ENCODE measurements around the gene SUGCT.
"Not testable (repeated sequence)": the region's sequence is repeated elsewhere in the genome, so short reads cannot be mapped to it uniquely, and the experiment has no call there.

SUGCT gene

DNA sequence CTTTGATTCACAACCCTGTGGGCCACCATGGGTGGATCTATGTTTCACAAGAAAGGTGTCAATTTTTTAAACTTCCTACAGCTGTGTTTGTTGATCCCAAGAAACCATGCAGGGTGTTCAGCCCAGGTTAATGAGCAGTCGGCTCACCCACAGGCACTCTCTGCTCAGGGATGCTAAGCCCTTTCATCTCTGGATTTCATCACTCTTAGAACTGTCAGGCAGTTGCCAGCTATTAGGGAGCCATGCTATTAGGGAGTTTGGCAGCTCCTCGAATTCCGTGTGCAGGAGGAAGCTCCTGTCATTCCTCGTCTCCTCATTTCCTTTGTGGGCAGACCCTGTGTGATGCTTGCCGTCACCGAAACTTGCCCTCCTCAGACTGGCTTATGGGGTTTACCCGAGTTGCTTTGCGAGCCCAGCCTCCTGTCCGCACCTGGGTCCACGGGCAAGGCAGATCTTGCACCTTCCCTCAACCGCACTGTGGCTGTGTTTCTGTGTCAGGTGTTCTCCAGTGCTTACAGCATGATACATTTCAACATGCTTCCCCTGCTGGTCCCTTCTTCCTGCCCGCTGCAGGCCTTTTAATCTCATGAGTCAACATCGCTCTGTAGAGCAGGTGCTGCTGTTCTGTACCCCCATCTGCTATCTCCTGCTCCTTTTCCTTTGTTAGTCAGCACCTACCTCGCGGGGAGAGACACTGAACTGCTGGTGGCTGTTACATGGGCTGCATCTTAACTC is 509.8 kb downstream of the SUGCT start:
- DNase-seq (ENCODE audit: low read depth), result no peak
- TF ChIP-seq, protein P1, sequence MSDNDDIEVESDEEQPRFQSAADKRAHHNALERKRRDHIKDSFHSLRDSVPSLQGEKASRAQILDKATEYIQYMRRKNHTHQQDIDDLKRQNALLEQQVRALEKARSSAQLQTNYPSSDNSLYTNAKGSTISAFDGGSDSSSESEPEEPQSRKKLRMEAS (IDR thresholded peaks at IDR 0.05; ENCODE audit: low read depth, low read length), result no peak
- TF ChIP-seq POLR2A (IDR thresholded peaks at IDR 0.05; ENCODE audit: extremely low read depth, insufficient read length), result no peak
- no peak for TF ChIP-seq MYC (IDR thresholded peaks at IDR 0.05; ENCODE audit: low read depth, low read length)
- TF ChIP-seq, protein P2, sequence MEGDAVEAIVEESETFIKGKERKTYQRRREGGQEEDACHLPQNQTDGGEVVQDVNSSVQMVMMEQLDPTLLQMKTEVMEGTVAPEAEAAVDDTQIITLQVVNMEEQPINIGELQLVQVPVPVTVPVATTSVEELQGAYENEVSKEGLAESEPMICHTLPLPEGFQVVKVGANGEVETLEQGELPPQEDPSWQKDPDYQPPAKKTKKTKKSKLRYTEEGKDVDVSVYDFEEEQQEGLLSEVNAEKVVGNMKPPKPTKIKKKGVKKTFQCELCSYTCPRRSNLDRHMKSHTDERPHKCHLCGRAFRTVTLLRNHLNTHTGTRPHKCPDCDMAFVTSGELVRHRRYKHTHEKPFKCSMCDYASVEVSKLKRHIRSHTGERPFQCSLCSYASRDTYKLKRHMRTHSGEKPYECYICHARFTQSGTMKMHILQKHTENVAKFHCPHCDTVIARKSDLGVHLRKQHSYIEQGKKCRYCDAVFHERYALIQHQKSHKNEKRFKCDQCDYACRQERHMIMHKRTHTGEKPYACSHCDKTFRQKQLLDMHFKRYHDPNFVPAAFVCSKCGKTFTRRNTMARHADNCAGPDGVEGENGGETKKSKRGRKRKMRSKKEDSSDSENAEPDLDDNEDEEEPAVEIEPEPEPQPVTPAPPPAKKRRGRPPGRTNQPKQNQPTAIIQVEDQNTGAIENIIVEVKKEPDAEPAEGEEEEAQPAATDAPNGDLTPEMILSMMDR (IDR thresholded peaks at IDR 0.05; ENCODE audit: low read depth, low read length), result no peak
- no peak overlapping the region for H3K4me3 ChIP-seq (ENCODE audit: low read depth, low read length)

DNA sequence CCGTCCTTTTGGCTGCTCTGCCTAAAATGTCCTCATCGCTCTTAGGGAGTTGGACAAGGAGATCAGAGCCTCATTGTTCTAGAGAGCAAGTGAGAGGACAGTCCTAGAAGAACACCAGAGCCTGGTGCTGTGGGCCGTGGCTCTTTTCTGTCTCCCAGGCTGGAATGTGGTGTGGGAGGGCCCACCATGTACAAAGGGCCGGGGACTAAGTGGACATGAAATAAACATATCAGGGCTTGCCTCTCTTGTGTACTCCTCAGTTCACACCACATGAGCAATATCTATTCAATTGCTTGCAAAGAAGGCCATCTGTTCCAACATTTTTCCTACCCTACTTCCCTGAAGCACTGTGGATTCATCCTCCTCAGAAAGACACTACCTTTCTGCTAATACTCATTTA is 510.4 kb downstream of the SUGCT start:
- no peak for DNase-seq (ENCODE audit: low read depth)
- no peak overlapping the region for H3K4me3 ChIP-seq (ENCODE audit: low read depth, low read length)
- TF ChIP-seq, protein P1 (IDR thresholded peaks at IDR 0.05; ENCODE audit: low read depth, low read length), result no peak
- TF ChIP-seq MYC (IDR thresholded peaks at IDR 0.05; ENCODE audit: low read depth, low read length) (no peak), POLR2A (IDR thresholded peaks at IDR 0.05; ENCODE audit: extremely low read depth, insufficient read length) (no peak)
- TF ChIP-seq, protein P2 (IDR thresholded peaks at IDR 0.05; ENCODE audit: low read depth, low read length), result no peak

DNA sequence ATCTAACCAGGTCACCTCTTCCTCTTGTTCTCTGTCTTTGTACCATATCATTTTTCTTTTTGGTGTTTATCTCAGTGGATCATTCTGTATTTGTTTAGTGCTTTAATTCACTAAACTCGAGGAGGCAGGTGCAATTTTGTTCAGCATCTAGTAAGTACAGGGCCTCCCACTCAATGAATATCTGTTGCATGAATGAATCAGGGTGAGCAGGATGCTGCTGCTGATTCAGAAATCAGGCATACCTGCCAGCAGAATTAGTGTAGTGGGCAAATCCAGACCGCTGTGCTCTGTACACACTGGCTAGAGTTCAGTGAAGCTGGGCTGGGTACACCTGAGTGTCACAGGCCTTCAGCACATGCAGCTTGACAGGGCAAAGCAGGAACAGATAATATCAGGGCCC is 511.9 kb downstream of the SUGCT start:
- DNase-seq (ENCODE audit: low read depth), result no peak
- H3K4me3 ChIP-seq (ENCODE audit: low read depth, low read length), result no peak overlapping the region
- TF ChIP-seq POLR2A (IDR thresholded peaks at IDR 0.05; ENCODE audit: extremely low read depth, insufficient read length) (no peak), MYC (IDR thresholded peaks at IDR 0.05; ENCODE audit: low read depth, low read length) (no peak)

DNA sequence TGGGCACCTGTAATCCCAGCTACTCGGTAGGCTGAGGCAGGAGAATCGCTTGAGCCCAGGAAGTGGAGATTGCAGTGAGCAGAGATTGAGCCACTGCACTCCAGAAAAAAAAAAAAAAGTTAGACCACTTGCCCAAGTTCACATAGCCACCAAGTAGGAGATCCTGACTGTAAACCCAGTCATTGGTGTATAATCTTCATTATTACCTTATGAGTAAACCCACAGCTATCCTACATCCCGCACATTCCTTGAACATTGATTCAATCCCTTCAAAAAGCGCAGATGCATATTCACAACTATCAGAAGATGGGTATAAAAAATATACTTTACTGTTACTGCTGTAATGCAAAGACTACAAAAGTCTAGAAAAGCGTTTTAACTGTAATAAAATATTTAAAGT is 512.9 kb downstream of the SUGCT start:
- TF ChIP-seq, protein P2 (IDR thresholded peaks at IDR 0.05; ENCODE audit: low read depth, low read length), result no peak
- TF ChIP-seq MYC (IDR thresholded peaks at IDR 0.05; ENCODE audit: low read depth, low read length) (no peak), POLR2A (IDR thresholded peaks at IDR 0.05; ENCODE audit: extremely low read depth, insufficient read length) (no peak)
- TF ChIP-seq, protein P1 (IDR thresholded peaks at IDR 0.05; ENCODE audit: low read depth, low read length), result no peak
- no peak for DNase-seq (ENCODE audit: low read depth)
- H3K4me3 ChIP-seq (ENCODE audit: low read depth, low read length), result no peak overlapping the region

DNA sequence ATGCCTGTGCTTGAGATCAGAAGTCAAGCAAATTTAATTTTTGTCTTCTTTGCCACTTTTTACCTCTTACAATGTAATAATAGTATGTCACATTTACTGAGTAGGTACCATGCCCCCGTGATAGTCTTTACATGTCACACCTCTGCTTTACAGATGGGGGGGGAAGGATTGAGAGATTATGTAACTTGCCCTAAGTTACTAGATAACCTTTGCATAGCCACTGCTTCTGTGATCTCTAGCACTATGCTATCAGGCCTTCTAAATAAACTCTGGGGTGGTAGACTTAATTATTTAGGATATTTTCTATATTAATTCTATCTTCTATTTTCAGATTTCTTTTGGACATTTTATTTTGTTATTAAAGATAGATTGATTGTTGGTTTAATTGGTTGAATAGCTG is 514.4 kb downstream of the SUGCT start:
- TF ChIP-seq, protein P2 (IDR thresholded peaks at IDR 0.05; ENCODE audit: low read depth, low read length), result no peak
- TF ChIP-seq MYC (IDR thresholded peaks at IDR 0.05; ENCODE audit: low read depth, low read length), result no peak
- TF ChIP-seq, protein P1 (IDR thresholded peaks at IDR 0.05; ENCODE audit: low read depth, low read length), result no peak
- TF ChIP-seq POLR2A (IDR thresholded peaks at IDR 0.05; ENCODE audit: extremely low read depth, insufficient read length), result no peak
- no peak for DNase-seq (ENCODE audit: low read depth)
- H3K4me3 ChIP-seq (ENCODE audit: low read depth, low read length), result no peak overlapping the region

DNA sequence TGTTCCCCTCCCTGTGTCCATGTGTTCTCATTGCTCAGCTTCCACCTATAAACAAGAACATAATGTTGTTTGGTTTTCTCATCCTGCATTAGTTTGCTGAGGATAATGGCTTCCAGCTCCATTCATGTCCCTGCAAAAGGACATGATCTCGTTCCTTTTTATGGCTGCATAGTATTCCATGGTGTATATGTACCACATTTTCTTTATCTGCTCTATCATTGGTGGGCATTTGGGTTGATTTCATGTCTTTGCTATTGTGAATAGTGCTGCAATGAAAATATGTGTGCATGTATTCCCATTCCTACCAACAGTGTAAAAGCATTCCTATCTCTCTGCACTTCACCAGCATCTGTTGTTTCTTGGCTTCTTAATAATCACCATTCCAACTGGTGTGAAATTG is 516.1 kb downstream of the SUGCT start:
- not testable (repeated sequence) for DNase-seq (ENCODE audit: low read depth); H3K4me3 ChIP-seq (ENCODE audit: low read depth, low read length)

DNA sequence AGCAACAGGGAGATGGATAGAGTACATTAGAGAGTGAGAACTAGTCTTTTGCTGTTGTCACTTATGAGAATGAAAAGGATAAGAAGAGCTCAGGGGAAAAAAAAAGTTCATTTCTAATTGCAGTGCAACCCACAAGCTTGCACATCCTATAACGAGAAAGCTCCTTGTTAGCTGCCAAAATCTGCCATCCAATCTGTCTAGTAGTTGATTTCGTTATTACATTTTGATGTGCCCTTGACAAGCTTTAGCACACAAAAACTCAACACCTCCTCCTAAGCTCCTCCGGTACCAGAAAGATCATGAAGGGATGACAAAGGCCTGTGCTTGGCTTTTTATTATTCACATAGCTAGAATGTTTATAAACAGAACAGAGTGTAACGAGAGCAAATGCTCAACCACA is 519.4 kb downstream of the SUGCT start:
- no peak for DNase-seq (ENCODE audit: low read depth)
- H3K4me3 ChIP-seq (ENCODE audit: low read depth, low read length), result no peak overlapping the region
- TF ChIP-seq MYC (IDR thresholded peaks at IDR 0.05; ENCODE audit: low read depth, low read length) (no peak), POLR2A (IDR thresholded peaks at IDR 0.05; ENCODE audit: extremely low read depth, insufficient read length) (no peak)
- TF ChIP-seq, protein P1 (IDR thresholded peaks at IDR 0.05; ENCODE audit: low read depth, low read length), result no peak
- TF ChIP-seq, protein P2 (IDR thresholded peaks at IDR 0.05; ENCODE audit: low read depth, low read length), result no peak
